ENCODE measurements around the gene ZBTB38. TPM values are rescaled to one million over a fixed set of nuclear protein-coding genes. Genes with fewer than 3 reads are reported as not detected.

ZBTB38 gene
- total RNA-seq, 1 donor: 326 TPM

DNA sequence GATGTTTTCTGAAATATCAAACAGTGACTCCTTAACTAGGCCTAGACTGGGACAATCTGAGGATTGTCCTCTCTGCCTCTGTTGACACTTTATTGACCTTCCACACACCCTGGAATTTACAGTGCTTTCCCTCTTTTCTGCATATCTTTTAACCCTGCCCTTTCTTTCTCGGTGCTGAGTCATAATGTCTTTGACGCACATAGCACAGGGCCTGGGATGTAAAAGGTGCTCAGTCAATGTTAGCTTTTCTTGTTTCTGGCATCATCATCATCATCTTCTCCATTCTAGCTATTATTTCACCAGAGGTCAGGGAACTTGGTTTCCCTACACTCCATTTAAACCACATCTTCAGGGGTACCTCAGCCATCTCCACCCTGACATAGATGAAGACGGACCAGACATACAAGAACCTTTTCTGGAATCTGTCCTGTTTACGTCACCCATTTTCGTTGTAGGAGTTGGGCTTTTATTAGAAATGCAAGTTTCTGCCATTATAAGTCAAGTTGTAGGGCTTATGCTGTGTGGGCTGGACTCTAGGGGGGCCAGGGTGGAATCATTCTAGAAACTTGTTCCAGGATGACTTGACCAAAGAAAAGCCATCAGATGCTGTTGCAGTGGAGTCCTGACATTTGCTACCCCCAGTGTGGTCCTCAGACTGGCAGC lies 46.6 kb downstream of the ZBTB38 start:
- H3K4me3 ChIP-seq (ENCODE audit: low read depth, low read length): no peak overlapping the region
- DNase-seq (ENCODE audit: low read depth): peak; percentile 70
- TF ChIP-seq, protein P1, sequence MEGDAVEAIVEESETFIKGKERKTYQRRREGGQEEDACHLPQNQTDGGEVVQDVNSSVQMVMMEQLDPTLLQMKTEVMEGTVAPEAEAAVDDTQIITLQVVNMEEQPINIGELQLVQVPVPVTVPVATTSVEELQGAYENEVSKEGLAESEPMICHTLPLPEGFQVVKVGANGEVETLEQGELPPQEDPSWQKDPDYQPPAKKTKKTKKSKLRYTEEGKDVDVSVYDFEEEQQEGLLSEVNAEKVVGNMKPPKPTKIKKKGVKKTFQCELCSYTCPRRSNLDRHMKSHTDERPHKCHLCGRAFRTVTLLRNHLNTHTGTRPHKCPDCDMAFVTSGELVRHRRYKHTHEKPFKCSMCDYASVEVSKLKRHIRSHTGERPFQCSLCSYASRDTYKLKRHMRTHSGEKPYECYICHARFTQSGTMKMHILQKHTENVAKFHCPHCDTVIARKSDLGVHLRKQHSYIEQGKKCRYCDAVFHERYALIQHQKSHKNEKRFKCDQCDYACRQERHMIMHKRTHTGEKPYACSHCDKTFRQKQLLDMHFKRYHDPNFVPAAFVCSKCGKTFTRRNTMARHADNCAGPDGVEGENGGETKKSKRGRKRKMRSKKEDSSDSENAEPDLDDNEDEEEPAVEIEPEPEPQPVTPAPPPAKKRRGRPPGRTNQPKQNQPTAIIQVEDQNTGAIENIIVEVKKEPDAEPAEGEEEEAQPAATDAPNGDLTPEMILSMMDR (IDR thresholded peaks at IDR 0.05; ENCODE audit: insufficient read depth, low read depth, low read length): no peak

DNA sequence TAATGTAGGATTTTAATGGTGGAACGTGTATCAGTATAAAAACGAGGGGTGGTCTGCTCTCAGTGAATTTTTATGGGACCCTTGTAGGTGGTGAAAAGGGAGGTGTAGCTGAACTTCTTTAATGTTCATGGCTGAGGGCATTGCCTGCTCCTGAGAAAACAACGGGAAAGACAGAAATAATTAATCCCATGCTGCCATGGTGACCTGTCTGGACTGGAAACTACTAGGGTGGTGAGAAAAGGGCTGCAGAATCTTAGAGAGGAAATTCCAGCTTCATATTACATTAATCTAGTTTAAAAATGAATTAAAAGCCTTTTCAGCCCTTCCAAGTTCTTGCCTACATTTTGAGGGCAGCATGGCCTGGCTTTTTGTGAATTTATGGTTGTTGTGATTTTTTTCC lies 47.6 kb downstream of the ZBTB38 start:
- TF ChIP-seq, protein P1 (IDR thresholded peaks at IDR 0.05; ENCODE audit: insufficient read depth, low read depth, low read length): no peak
- H3K4me3 ChIP-seq (ENCODE audit: low read depth, low read length): no peak overlapping the region

More for the DNA sequence above, 47.6 kb downstream of the ZBTB38 start:
- no peak for DNase-seq (ENCODE audit: low read depth)

Other genes starting within 250 kb of the ZBTB38 start
- 3.2 and 3.5 TPM in 2 replicates for gene PXYLP1, start 136.7 kb upstream of the ZBTB38 start, total RNA-seq
- gene RASA2, start 118.5 kb downstream of the ZBTB38 start, total RNA-seq: 11.3 and 18.1 TPM in 2 replicates

Measured in fibroblast of villous mesenchyme (primary cell).